ENCODE data around the gene TOPBP1. TPM values are rescaled to one million over a fixed set of nuclear protein-coding genes. Genes with fewer than 3 reads are reported as not detected.
A peak's percentile ranks its signal among the peaks of the same experiment; 100 is the strongest.

Gene TOPBP1
- total and polyA plus RNA-seq, 12 donors, result 6.7 to 62.1 (median 13.3) TPM

DNA sequence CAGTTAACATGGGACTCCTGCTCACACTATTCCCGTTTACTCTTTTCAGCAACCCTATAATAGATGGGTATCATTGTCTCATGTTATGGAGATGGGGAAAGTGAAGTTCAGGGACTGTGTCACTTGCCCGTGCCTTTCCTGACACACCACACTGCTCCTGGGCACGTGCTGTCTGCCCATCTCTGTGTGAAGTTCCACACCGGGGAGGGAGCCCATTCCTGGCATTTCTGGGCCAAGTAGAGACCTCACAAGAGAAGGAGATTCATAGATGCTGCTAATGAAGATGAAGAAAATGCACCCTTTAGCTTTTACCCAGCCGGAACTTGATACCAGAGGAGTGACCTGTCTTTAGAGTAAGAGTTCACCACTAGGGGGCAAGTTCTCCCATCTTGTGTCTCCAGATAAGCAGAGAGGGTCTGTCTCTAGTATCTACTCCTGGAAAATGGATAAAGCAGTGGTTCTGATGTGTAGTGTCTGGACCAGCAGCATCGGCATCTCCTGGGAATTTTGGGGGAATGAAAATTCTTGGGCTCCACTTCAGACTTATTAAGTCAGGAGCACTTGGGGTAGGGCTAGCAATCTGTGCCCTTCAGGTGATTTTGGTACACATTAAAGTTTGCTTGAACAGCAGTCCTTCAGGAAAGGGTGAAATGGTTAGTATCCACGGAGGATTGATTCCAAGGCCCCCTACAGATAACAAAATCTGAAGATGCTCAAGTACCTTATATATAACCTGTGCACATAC lies 2.0 kb upstream of the TOPBP1 start:
- peaks cover 14 to 16% of the 10 kb centered on the region in 2 donors for H3K4me1 ChIP-seq (replicated peaks in 1 of 2)
- TF ChIP-seq POLR2A (IDR thresholded peaks at IDR 0.05), result no peak
- TF ChIP-seq, protein P1, sequence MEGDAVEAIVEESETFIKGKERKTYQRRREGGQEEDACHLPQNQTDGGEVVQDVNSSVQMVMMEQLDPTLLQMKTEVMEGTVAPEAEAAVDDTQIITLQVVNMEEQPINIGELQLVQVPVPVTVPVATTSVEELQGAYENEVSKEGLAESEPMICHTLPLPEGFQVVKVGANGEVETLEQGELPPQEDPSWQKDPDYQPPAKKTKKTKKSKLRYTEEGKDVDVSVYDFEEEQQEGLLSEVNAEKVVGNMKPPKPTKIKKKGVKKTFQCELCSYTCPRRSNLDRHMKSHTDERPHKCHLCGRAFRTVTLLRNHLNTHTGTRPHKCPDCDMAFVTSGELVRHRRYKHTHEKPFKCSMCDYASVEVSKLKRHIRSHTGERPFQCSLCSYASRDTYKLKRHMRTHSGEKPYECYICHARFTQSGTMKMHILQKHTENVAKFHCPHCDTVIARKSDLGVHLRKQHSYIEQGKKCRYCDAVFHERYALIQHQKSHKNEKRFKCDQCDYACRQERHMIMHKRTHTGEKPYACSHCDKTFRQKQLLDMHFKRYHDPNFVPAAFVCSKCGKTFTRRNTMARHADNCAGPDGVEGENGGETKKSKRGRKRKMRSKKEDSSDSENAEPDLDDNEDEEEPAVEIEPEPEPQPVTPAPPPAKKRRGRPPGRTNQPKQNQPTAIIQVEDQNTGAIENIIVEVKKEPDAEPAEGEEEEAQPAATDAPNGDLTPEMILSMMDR (IDR thresholded peaks at IDR 0.05), result peak; percentile 23 to 55 (median 41)
- H3K4me3 ChIP-seq, result no peak overlapping the region
- H3K27me3 ChIP-seq, result no peaks in the 10 kb centered on the region
- H3K9me3 ChIP-seq (replicated peaks in 1 of 3), result no peaks in the 10 kb centered on the region
- DNase-seq, result peak in 1 of 7 donors; percentile 14
- no peak overlapping the region for H3K27ac ChIP-seq
- intact Hi-C loops (cut with DNase I), result loop anchor here in 1 of 2 donors (10.0 kb wide), 1 partner anchor 251 kb away; no protein-coding TSS in a partner anchor
- peaks cover 0 to under 1% of the 10 kb centered on the region in 2 donors for H3K36me3 ChIP-seq (replicated peaks in 1 of 2)
- 54 to 66% (median 57%) methylated on average over 7 of the region's 7 CpGs for WGBS, 4 donors

- TF ChIP-seq, protein P1 (IDR thresholded peaks at IDR 0.05), result no peak
- no peak for TF ChIP-seq POLR2A (IDR thresholded peaks at IDR 0.05)
- H3K36me3 ChIP-seq (replicated peaks in 1 of 2), result peaks cover 0 to 16% of the 10 kb centered on the region in 2 donors
- no peaks in the 10 kb centered on the region for H3K27me3 ChIP-seq
- DNase-seq, result no peak
- H3K27ac ChIP-seq, result peak overlapping the region in 4 of 5 donors; percentile 45 to 75 (median 68)
- no peaks in the 10 kb centered on the region for H3K9me3 ChIP-seq (replicated peaks in 1 of 3)
- H3K4me3 ChIP-seq, result peak overlapping the region; percentile 28 to 95 (median 74)
- peaks cover 14 to 16% of the 10 kb centered on the region in 2 donors for H3K4me1 ChIP-seq (replicated peaks in 1 of 2)
- 10 to 17% (median 13%) methylated on average over 7 of the region's 7 CpGs for WGBS, 4 donors
- intact Hi-C loops (cut with DNase I), result loop anchor here in 1 of 2 donors (10.0 kb wide), 1 partner anchor 253 kb away; no protein-coding TSS in a partner anchor
Observed at GRCh38 chr3:133662278-133662651, 524 bp upstream of the TOPBP1 start.

DNA sequence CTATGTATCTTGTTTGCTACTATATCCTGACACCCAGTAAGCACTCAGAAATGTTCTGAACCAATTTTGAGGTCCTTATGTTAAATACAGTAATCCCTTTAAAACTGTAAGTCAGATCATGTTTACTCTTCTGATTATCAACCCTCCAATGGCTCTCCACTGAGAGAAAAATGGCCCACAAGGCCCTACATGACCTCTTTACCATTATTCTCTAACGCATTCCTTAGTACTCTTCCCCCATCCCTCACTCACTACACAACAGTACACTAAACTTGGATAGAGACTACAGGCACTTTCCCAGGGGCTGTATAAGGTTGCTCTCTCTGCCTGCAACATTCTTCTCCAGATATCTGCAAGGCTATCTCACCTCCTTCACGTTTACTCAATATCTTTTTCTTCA lies 1.9 kb downstream of the TOPBP1 start:
- Histone ChIP-seq H3K9me3 (replicated peaks in 1 of 3) (no peaks in the 10 kb centered on the region), H3K36me3 (replicated peaks in 1 of 2) (peaks cover 0 to 34% of the 10 kb centered on the region in 2 donors), H3K4me3 (no peak overlapping the region), H3K27me3 (no peaks in the 10 kb centered on the region), H3K27ac (no peak overlapping the region), H3K4me1 (replicated peaks in 1 of 2) (peaks cover 14 to 16% of the 10 kb centered on the region in 2 donors)
- no peak for DNase-seq
- WGBS, 4 donors, result 73 to 87% (median 84%) methylated on average over 2 of the region's 2 CpGs
- TF ChIP-seq, protein P1 (IDR thresholded peaks at IDR 0.05), result no peak
- no peak for TF ChIP-seq POLR2A (IDR thresholded peaks at IDR 0.05)
- intact Hi-C loops (cut with DNase I), result loop anchor here in 1 of 2 donors (10.0 kb wide), 1 partner anchor 255 kb away; no protein-coding TSS in a partner anchor

- H3K27me3 ChIP-seq, result no peaks in the 10 kb centered on the region
- TF ChIP-seq, protein P1 (IDR thresholded peaks at IDR 0.05), result no peak
- TF ChIP-seq POLR2A (IDR thresholded peaks at IDR 0.05), result no peak
- intact Hi-C loops (cut with DNase I), result no loop called here
- no peak for DNase-seq
- peaks cover 0 to 52% of the 10 kb centered on the region in 2 donors for H3K36me3 ChIP-seq (replicated peaks in 1 of 2)
- H3K27ac ChIP-seq, result no peak overlapping the region
- H3K4me3 ChIP-seq, result no peak overlapping the region
- WGBS, 4 donors, result 87 to 93% (median 92%) methylated on average over 4 of the region's 4 CpGs
- peaks cover 5 to 6% of the 10 kb centered on the region in 2 donors for H3K4me1 ChIP-seq (replicated peaks in 1 of 2)
- H3K9me3 ChIP-seq (replicated peaks in 1 of 3), result no peaks in the 10 kb centered on the region
Observed at GRCh38 chr3:133655731-133656515, 5.8 kb downstream of the TOPBP1 start.
